Anterior cingulate cortex (tissue), 58 donors: Measurements from ENCODE around the gene KRTAP4-5.
A peak's percentile ranks its signal among the peaks of the same experiment; 100 is the strongest.
"Not testable (repeated sequence)": the region's sequence is repeated elsewhere in the genome, so short reads cannot be mapped to it uniquely, and the experiment has no call there.

ENCODE experiments used
- DNase-seq, 58 donors: peaks; one replicate each; lab custom pipeline; 2025; lab: John Stamatoyannopoulos, UW

KRTAP4-5 gene

GRCh38 chr17:41148971-41149651, 514 bp downstream of the KRTAP4-5 start:
- DNase-seq, result not testable (repeated sequence)

- no peak for DNase-seq
Measured at GRCh38 chr17:41147531-41148204, 2.0 kb downstream of the KRTAP4-5 start.

- no peak for DNase-seq
Measured at GRCh38 chr17:41145261-41145660, 4.4 kb downstream of the KRTAP4-5 start.

GRCh38 chr17:41144846-41145245, 4.8 kb downstream of the KRTAP4-5 start:
- no peak for DNase-seq

- DNase-seq, result no peak
Measured at GRCh38 chr17:41141361-41141760, 8.3 kb downstream of the KRTAP4-5 start.

GRCh38 chr17:41140360-41141131, 9.1 kb downstream of the KRTAP4-5 start, which contains the start of gene KRTAP4-6:
KRTAP4-6 (minus strand) TSS chr17:41140544; CDS start chr17:41140487, 57 bp downstream.
- no peak for DNase-seq

- not testable (repeated sequence) for DNase-seq
Measured at GRCh38 chr17:41139865-41140264, 9.8 kb downstream of the KRTAP4-5 start.

- no peak for DNase-seq
Measured at GRCh38 chr17:41133880-41134735, 15.5 kb downstream of the KRTAP4-5 start.

- DNase-seq, result no peak
Measured at GRCh38 chr17:41131979-41132378, 17.6 kb downstream of the KRTAP4-5 start.

GRCh38 chr17:41127371-41127770, 22.3 kb downstream of the KRTAP4-5 start:
- DNase-seq, result no peak

GRCh38 chr17:41126412-41126811, 23.2 kb downstream of the KRTAP4-5 start:
- DNase-seq, result no peak

GRCh38 chr17:41125064-41125463, 24.6 kb downstream of the KRTAP4-5 start:
- DNase-seq, result no peak

- DNase-seq, result not testable (repeated sequence)
Measured at GRCh38 chr17:41123991-41124371, 25.6 kb downstream of the KRTAP4-5 start, which contains the start of gene KRTAP4-12. KRTAP4-12 (minus strand) TSS chr17:41124182; CDS start chr17:41124122, 60 bp downstream.

GRCh38 chr17:41123292-41123990, 26.2 kb downstream of the KRTAP4-5 start:
- not testable (repeated sequence) for DNase-seq

GRCh38 chr17:41121742-41122141, 27.9 kb downstream of the KRTAP4-5 start:
- no peak for DNase-seq

- DNase-seq, result peak in 1 of 58 donors; percentile 1
Measured at GRCh38 chr17:41119696-41120690, 29.6 kb downstream of the KRTAP4-5 start.

- DNase-seq, result no peak
Measured at GRCh38 chr17:41118721-41119120, 30.9 kb downstream of the KRTAP4-5 start.

GRCh38 chr17:41117846-41118386, 31.7 kb downstream of the KRTAP4-5 start, which contains the start of gene KRTAP4-11:
KRTAP4-11 (minus strand) TSS chr17:41118373; CDS start chr17:41118315, 58 bp downstream.
- DNase-seq, result not testable (repeated sequence)
